ENCODE data around the gene EMILIN1. TPM values are rescaled to one million over a fixed set of nuclear protein-coding genes. Genes with fewer than 3 reads are reported as not detected.

The EMILIN1 gene
- total and polyA plus RNA-seq, 2 of the 4 experiments (the other 2 are of a cell fraction) = 26.5 to 95.6 TPM

DNA sequence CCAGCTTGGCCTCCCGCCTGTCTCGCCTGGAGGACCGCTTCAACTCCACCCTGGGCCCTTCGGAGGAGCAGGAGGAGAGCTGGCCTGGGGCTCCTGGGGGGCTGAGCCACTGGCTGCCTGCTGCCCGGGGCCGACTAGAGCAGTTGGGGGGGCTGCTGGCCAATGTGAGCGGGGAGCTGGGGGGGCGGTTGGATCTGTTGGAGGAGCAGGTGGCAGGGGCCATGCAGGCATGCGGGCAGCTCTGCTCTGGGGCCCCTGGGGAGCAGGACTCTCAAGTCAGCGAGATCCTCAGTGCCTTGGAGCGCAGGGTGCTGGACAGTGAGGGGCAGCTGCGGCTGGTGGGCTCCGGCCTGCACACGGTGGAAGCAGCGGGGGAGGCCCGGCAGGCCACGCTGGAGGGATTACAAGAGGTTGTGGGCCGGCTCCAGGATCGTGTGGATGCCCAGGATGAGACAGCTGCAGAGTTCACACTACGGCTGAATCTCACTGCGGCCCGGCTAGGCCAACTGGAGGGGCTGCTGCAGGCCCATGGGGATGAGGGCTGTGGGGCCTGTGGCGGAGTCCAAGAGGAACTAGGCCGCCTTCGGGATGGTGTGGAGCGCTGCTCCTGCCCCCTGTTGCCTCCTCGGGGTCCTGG lies 4.5 kb downstream of the EMILIN1 start:
- no peak overlapping the region for H3K4me2 ChIP-seq (ENCODE audit: low read depth, low read length)
- peaks cover 20% of the 10 kb centered on the region for H3K4me1 ChIP-seq (ENCODE audit: control insufficient read depth, insufficient read depth, low read length)
- no peak overlapping the region for H3K27ac ChIP-seq (ENCODE audit: insufficient read depth, low read length)
- H3K56ac ChIP-seq (ENCODE audit: extremely low read depth, insufficient read depth, low read length) = no peak overlapping the region
- H2AK5ac ChIP-seq (ENCODE audit: low read depth, low read length) = no peak overlapping the region
- no peak overlapping the region for H3K4me3 ChIP-seq (ENCODE audit: insufficient read depth, low read depth, low read length)
- no peak overlapping the region for H2AK9ac ChIP-seq (replicated peaks; ENCODE audit: low read depth, low read length, poor library complexity)
- H4K91ac ChIP-seq (ENCODE audit: insufficient read depth, low read depth, low read length) = no peak overlapping the region
- no peak overlapping the region for H3K9ac ChIP-seq (ENCODE audit: low read depth, low read length)
- no peak overlapping the region for H3K4ac ChIP-seq (ENCODE audit: low read depth, low read length)
- no peak overlapping the region for H2BK15ac ChIP-seq (ENCODE audit: low read depth, low read length)
- no peak overlapping the region for H2BK20ac ChIP-seq (ENCODE audit: low read depth, low read length)
- in situ Hi-C loops (cut with MboI; ENCODE audit: low sequenced_read_pairs) = no loop called here
- H3K9me3 ChIP-seq (ENCODE audit: control insufficient read depth, insufficient read depth, low read length) = no peaks in the 10 kb centered on the region
- ChIA-PET POLR2A (ENCODE audit: unreplicated experiment) (no interaction called here), CTCF (no interaction called here)
- peaks cover 4% of the 10 kb centered on the region for H3K9me1 ChIP-seq (ENCODE audit: insufficient read depth, low read length)
- no peak overlapping the region for H4K8ac ChIP-seq (ENCODE audit: low read depth in 2 of 2, low read length in 2 of 2)
- no peak overlapping the region for H2BK120ac ChIP-seq (ENCODE audit: low read depth, low read length)
- H3K18ac ChIP-seq (ENCODE audit: low read depth, low read length) = no peak overlapping the region
- H2AFZ ChIP-seq (replicated peaks; ENCODE audit: low read length, poor library complexity) = no peak overlapping the region
- 94% methylated on average over 12 of the region's 27 CpGs; no CpG with 5 or more reads in 1 of the 2 experiments for WGBS, 2 experiments (ENCODE audit: extremely low coverage in 2 of 2, insufficient read length in 1 of 2)
- TF ChIP-seq BHLHE40 (IDR thresholded peaks at IDR 0.05; ENCODE audit: low read depth, low read length) (no peak), POLR2A (IDR thresholded peaks at IDR 0.05; ENCODE audit: low read depth, low read length) (no peak), RAD21 (IDR thresholded peaks at IDR 0.05; ENCODE audit: low read length) (no peak), NFE2L2 (IDR thresholded peaks at IDR 0.05; ENCODE audit: low read depth, low read length) (no peak), FOS (IDR thresholded peaks at IDR 0.05; ENCODE audit: low read depth, low read length) (no peak), MAFK (IDR thresholded peaks at IDR 0.05; ENCODE audit: low read depth, low read length) (no peak), CHD1 (IDR thresholded peaks at IDR 0.05; ENCODE audit: low read depth, low read length) (no peak), SMC3 (IDR thresholded peaks at IDR 0.05; ENCODE audit: low read depth, low read length) (no peak), RCOR1 (IDR thresholded peaks at IDR 0.05; ENCODE audit: insufficient replicate concordance, low read length) (no peak), MAZ (IDR thresholded peaks at IDR 0.05; ENCODE audit: borderline replicate concordance, low read depth, low read length) (no peak), CEBPB (IDR thresholded peaks at IDR 0.05; ENCODE audit: low read depth, low read length) (no peak), RFX5 (IDR thresholded peaks at IDR 0.05; ENCODE audit: low read depth, low read length) (no peak), MXI1 (IDR thresholded peaks at IDR 0.05; ENCODE audit: borderline replicate concordance, low read depth, low read length) (no peak)
- TF ChIP-seq, protein P1, sequence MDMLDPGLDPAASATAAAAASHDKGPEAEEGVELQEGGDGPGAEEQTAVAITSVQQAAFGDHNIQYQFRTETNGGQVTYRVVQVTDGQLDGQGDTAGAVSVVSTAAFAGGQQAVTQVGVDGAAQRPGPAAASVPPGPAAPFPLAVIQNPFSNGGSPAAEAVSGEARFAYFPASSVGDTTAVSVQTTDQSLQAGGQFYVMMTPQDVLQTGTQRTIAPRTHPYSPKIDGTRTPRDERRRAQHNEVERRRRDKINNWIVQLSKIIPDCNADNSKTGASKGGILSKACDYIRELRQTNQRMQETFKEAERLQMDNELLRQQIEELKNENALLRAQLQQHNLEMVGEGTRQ (IDR thresholded peaks at IDR 0.05; ENCODE audit: low read depth, low read length) = no peak
- TF ChIP-seq, protein P2, sequence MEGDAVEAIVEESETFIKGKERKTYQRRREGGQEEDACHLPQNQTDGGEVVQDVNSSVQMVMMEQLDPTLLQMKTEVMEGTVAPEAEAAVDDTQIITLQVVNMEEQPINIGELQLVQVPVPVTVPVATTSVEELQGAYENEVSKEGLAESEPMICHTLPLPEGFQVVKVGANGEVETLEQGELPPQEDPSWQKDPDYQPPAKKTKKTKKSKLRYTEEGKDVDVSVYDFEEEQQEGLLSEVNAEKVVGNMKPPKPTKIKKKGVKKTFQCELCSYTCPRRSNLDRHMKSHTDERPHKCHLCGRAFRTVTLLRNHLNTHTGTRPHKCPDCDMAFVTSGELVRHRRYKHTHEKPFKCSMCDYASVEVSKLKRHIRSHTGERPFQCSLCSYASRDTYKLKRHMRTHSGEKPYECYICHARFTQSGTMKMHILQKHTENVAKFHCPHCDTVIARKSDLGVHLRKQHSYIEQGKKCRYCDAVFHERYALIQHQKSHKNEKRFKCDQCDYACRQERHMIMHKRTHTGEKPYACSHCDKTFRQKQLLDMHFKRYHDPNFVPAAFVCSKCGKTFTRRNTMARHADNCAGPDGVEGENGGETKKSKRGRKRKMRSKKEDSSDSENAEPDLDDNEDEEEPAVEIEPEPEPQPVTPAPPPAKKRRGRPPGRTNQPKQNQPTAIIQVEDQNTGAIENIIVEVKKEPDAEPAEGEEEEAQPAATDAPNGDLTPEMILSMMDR (conservative IDR thresholded peaks at IDR 0.05; ENCODE audit: low read depth, low read length) = no peak
- TF ChIP-seq, protein P3, sequence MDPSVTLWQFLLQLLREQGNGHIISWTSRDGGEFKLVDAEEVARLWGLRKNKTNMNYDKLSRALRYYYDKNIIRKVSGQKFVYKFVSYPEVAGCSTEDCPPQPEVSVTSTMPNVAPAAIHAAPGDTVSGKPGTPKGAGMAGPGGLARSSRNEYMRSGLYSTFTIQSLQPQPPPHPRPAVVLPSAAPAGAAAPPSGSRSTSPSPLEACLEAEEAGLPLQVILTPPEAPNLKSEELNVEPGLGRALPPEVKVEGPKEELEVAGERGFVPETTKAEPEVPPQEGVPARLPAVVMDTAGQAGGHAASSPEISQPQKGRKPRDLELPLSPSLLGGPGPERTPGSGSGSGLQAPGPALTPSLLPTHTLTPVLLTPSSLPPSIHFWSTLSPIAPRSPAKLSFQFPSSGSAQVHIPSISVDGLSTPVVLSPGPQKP (IDR thresholded peaks at IDR 0.05; ENCODE audit: borderline replicate concordance, low read depth, low read length) = no peak
- dilution Hi-C loops (cut with HindIII; ENCODE audit: low sequenced_read_pairs, unreplicated experiment) = no loop called here
- ATAC-seq (ENCODE audit: low read depth) (no peak), DNase-seq (no peak)
- no peaks in the 10 kb centered on the region for H3K27me3 ChIP-seq (ENCODE audit: control insufficient read depth, insufficient read depth, low read length)
- peaks cover 14% of the 10 kb centered on the region for H4K20me1 ChIP-seq (ENCODE audit: insufficient read depth, low read length)
- intact Hi-C loops (cut with micrococcal nuclease) = no loop called here
- no peak overlapping the region for H3K23ac ChIP-seq (ENCODE audit: low read depth, low read length)
- peaks cover 29% of the 10 kb centered on the region; the same call in 1 of the 2 replicates for H3K36me3 ChIP-seq (ENCODE audit: control insufficient read depth, insufficient read depth, low read length)
- no peak overlapping the region for H3K14ac ChIP-seq (replicated peaks; ENCODE audit: low read depth, low read length)
- no peak overlapping the region for H2BK5ac ChIP-seq (ENCODE audit: low read depth, low read length, poor library complexity, severe bottlenecking)
- H4K5ac ChIP-seq (ENCODE audit: low read depth, low read length) = no peak overlapping the region
- peaks cover 3 to 49% of the 10 kb centered on the region in 2 experiments; a peak in 3 of 4 replicates for H3K79me1 ChIP-seq (ENCODE audit: low read depth in 1 of 2, low read length in 2 of 2)
- BruUV-seq (replicated peaks) = no TSS peak

Data from IMR-90 (cell line).